ENCODE data around the gene TIGD2. TPM values are rescaled to one million over a fixed set of nuclear protein-coding genes. Genes with fewer than 3 reads are reported as not detected.
"Not testable (repeated sequence)": the region's sequence is repeated elsewhere in the genome, so short reads cannot be mapped to it uniquely, and the experiment has no call there.

Gene TIGD2
- total and polyA plus RNA-seq, 2 donors, result 8.3 to 12.6 TPM

DNA sequence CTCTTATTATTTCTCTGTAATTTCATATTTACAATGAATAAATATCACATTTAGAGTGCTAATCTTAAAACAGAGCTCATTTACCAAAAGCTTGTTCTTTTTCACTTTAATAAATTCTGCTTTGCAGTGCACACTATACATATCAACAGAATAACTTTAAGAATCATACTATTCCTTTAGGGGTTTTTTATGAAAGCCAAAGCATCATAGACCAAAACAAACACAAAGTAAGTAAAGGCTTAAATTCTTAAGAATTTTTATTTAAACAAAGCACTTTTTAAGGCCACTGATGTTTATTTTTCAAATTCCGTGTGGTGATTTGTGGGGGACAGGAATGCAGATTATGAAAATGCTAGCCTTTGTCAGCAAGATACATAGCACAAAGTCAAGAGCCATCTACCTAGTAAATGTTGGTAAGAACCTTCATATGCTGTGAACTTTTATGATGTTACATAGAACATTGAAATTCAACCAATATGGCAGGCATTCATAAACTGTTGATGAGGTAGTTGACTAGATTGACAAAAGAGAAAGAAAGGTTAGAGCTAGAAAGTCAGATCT lies 17.8 kb downstream of the TIGD2 start:
- H3K36me3 ChIP-seq (ENCODE audit: control insufficient read depth in 2 of 2, insufficient read depth in 2 of 2, low read length in 1 of 2), result no peaks in the 10 kb centered on the region
- H3K9me3 ChIP-seq (ENCODE audit: control insufficient read depth in 2 of 2, insufficient read depth in 1 of 2, low read length in 1 of 2), result no peaks in the 10 kb centered on the region
- WGBS, result 97% methylated on average over 1 of the region's 1 CpG
- no peak overlapping the region for H3K4me3 ChIP-seq (ENCODE audit: low read length in 2 of 2)
- no peak overlapping the region for H3K27ac ChIP-seq (ENCODE audit: low read depth in 1 of 2, low read length in 1 of 2)
- H3K4me1 ChIP-seq (ENCODE audit: control insufficient read depth in 2 of 2, insufficient read depth in 2 of 2, low read length in 2 of 2), result no peaks in the 10 kb centered on the region
- no peak for DNase-seq (ENCODE audit: low read depth in 6 of 9, low spot score in 9 of 9)
- H3K27me3 ChIP-seq (ENCODE audit: control insufficient read depth in 2 of 2, insufficient read depth in 1 of 2, low read length in 1 of 2), result no peaks in the 10 kb centered on the region

DNA sequence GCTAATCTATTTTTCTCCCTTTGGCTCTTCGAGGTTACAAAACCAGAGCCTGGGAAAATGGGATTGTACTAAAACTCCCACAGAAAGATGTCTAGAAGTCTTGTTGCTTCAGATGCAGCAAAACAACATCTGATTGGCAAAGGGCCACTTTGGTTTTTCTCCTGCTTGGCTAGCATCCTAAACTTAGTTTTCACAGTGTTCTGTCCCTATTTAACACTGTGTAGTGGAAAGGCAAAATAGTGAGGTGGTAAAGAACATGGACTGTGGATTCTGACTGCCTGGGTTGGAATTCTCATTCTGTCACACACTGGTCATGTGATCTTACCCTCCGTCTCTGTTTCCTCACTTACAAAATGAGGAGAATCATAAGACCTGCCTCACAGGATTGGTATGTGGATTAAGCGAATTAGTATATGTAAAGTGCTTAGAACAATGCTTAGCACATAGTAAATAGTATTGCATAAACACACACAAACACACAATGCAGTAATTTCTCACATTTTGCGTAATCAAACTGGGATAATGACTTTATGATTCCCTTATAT lies 23.5 kb downstream of the TIGD2 start:
- H3K9me3 ChIP-seq (ENCODE audit: control insufficient read depth in 2 of 2, insufficient read depth in 1 of 2, low read length in 1 of 2), result no peaks in the 10 kb centered on the region
- H3K4me1 ChIP-seq (ENCODE audit: control insufficient read depth in 2 of 2, insufficient read depth in 2 of 2, low read length in 2 of 2), result no peaks in the 10 kb centered on the region
- no peak overlapping the region for H3K27ac ChIP-seq (ENCODE audit: low read depth in 1 of 2, low read length in 1 of 2)
- H3K4me3 ChIP-seq (ENCODE audit: low read length in 2 of 2), result no peak overlapping the region
- WGBS, result 94% methylated on average over 4 of the region's 4 CpGs
- H3K27me3 ChIP-seq (ENCODE audit: control insufficient read depth in 2 of 2, insufficient read depth in 1 of 2, low read length in 1 of 2), result no peaks in the 10 kb centered on the region
- no peak for DNase-seq (ENCODE audit: low read depth in 6 of 9, low spot score in 9 of 9)
- H3K36me3 ChIP-seq (ENCODE audit: control insufficient read depth in 2 of 2, insufficient read depth in 2 of 2, low read length in 1 of 2), result no peaks in the 10 kb centered on the region

DNA sequence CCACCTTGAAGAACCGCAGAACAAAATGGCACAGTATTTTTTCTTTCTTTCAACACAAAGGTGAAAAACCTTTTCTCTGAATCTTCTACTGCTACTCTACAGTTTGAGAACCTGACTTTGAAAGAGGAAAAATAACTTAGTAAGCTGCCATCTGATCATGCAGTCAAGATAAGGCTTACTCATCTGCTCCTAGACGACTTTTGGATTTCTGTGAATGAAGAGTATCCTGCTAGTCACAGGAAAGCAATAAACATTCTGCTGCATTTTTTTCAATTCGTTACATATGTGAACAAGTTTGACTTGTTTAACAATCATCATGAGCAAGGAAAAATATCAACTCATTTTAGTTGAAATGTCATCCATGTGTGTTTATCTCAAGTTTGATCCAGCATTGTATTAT lies 25.2 kb downstream of the TIGD2 start:
- 87% methylated on average over 3 of the region's 3 CpGs for WGBS
- H3K4me3 ChIP-seq (ENCODE audit: low read length in 2 of 2), result no peak overlapping the region
- DNase-seq (ENCODE audit: low read depth in 6 of 9, low spot score in 9 of 9), result no peak
- no peaks in the 10 kb centered on the region for H3K9me3 ChIP-seq (ENCODE audit: control insufficient read depth in 2 of 2, insufficient read depth in 1 of 2, low read length in 1 of 2)
- no peaks in the 10 kb centered on the region for H3K27me3 ChIP-seq (ENCODE audit: control insufficient read depth in 2 of 2, insufficient read depth in 1 of 2, low read length in 1 of 2)
- H3K36me3 ChIP-seq (ENCODE audit: control insufficient read depth in 2 of 2, insufficient read depth in 2 of 2, low read length in 1 of 2), result no peaks in the 10 kb centered on the region
- no peak overlapping the region for H3K27ac ChIP-seq (ENCODE audit: low read depth in 1 of 2, low read length in 1 of 2)
- no peaks in the 10 kb centered on the region for H3K4me1 ChIP-seq (ENCODE audit: control insufficient read depth in 2 of 2, insufficient read depth in 2 of 2, low read length in 2 of 2)

DNA sequence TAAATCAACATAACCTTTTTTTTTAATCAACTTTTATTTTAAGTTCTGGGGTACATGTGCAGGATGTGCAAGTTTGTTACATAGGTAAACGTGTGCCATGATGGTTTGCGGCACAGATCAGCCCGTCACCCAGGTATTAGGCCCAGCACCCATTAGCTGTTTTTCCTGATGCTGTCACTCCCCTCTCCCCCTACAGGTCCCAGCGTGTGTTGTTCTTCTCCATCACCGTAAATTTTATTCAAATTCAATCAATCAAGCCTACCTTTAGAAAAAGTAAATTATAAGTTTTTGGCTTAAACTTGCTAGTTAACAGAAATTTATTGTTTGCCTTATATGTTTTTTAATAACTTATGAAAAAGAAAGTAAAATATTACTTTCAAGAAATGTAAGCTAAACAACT lies 25.9 kb downstream of the TIGD2 start:
- WGBS, result 97% methylated on average over 5 of the region's 5 CpGs
- no peak for DNase-seq (ENCODE audit: low read depth in 6 of 9, low spot score in 9 of 9)
- Histone ChIP-seq H3K4me1 (ENCODE audit: control insufficient read depth in 2 of 2, insufficient read depth in 2 of 2, low read length in 2 of 2) (no peaks in the 10 kb centered on the region), H3K27ac (ENCODE audit: low read depth in 1 of 2, low read length in 1 of 2) (no peak overlapping the region), H3K4me3 (ENCODE audit: low read length in 2 of 2) (no peak overlapping the region), H3K27me3 (ENCODE audit: control insufficient read depth in 2 of 2, insufficient read depth in 1 of 2, low read length in 1 of 2) (no peaks in the 10 kb centered on the region), H3K9me3 (ENCODE audit: control insufficient read depth in 2 of 2, insufficient read depth in 1 of 2, low read length in 1 of 2) (no peaks in the 10 kb centered on the region), H3K36me3 (ENCODE audit: control insufficient read depth in 2 of 2, insufficient read depth in 2 of 2, low read length in 1 of 2) (no peaks in the 10 kb centered on the region)

DNA sequence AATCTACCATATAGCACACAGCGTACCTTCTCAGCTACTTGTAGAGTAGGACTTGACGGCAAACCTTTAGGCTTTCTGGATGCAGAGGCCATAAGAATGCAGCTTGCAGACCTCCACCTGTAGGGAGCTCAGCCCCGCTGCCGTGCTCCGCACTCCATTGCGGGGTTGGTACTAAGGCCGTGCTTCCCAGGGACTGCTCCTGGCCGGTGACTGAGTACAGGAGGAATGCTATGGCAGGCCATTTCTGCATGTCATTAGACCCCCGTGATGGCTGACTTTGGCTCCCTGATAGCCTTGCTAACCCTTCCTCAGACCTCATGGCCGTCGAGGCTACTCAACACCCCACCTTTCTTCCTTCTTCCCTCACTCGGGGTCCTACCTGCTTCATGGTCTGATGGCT lies 26.4 kb downstream of the TIGD2 start:
- no peaks in the 10 kb centered on the region for H3K36me3 ChIP-seq (ENCODE audit: control insufficient read depth in 2 of 2, insufficient read depth in 2 of 2, low read length in 1 of 2)
- 97% methylated on average over 12 of the region's 12 CpGs for WGBS

DNA sequence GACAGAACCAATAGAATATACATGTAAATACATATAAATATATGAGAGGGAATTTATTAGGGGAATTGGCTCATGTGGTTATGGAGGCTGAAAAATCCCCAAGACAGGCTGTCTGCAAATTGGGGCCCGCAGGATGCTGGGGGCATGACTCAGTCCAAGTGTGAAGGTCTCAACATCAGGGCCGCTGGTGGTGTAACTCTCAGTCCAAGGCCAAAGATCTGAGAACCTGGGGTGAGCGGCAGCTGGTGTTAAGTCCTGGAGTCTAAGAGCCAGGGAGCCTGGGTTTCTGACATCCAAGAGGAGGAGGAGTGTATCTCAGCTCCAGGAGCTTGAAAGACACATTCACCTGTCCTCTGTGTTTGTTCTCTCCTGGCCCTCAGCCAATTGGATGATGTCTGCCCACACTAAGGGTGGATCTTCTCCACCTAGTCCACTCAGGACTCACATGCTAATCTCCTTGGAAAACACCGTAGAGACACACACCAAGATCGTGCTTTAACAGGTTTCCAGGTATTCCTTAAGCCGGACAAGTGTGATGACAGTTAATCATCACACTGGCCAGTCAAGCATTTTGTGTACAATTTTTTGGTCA lies 28.9 kb downstream of the TIGD2 start:
- Histone ChIP-seq H3K4me1 (ENCODE audit: control insufficient read depth in 2 of 2, insufficient read depth in 2 of 2, low read length in 2 of 2) (no peaks in the 10 kb centered on the region), H3K27ac (ENCODE audit: low read depth in 1 of 2, low read length in 1 of 2) (no peak overlapping the region), H3K4me3 (ENCODE audit: low read length in 2 of 2) (no peak overlapping the region), H3K27me3 (ENCODE audit: control insufficient read depth in 2 of 2, insufficient read depth in 1 of 2, low read length in 1 of 2) (no peaks in the 10 kb centered on the region), H3K36me3 (ENCODE audit: control insufficient read depth in 2 of 2, insufficient read depth in 2 of 2, low read length in 1 of 2) (no peaks in the 10 kb centered on the region), H3K9me3 (ENCODE audit: control insufficient read depth in 2 of 2, insufficient read depth in 1 of 2, low read length in 1 of 2) (no peaks in the 10 kb centered on the region)
- 98% methylated on average over 6 of the region's 6 CpGs for WGBS
- no peak for DNase-seq (ENCODE audit: low read depth in 6 of 9, low spot score in 9 of 9)

More for the DNA sequence above, 26.4 kb downstream of the TIGD2 start:
- no peaks in the 10 kb centered on the region for H3K27me3 ChIP-seq (ENCODE audit: control insufficient read depth in 2 of 2, insufficient read depth in 1 of 2, low read length in 1 of 2)
- DNase-seq (ENCODE audit: low read depth in 6 of 9, low spot score in 9 of 9), result no peak
- no peak overlapping the region for H3K27ac ChIP-seq (ENCODE audit: low read depth in 1 of 2, low read length in 1 of 2)
- no peaks in the 10 kb centered on the region for H3K4me1 ChIP-seq (ENCODE audit: control insufficient read depth in 2 of 2, insufficient read depth in 2 of 2, low read length in 2 of 2)
- no peak overlapping the region for H3K4me3 ChIP-seq (ENCODE audit: low read length in 2 of 2)
- H3K9me3 ChIP-seq (ENCODE audit: control insufficient read depth in 2 of 2, insufficient read depth in 1 of 2, low read length in 1 of 2), result no peaks in the 10 kb centered on the region

DNA sequence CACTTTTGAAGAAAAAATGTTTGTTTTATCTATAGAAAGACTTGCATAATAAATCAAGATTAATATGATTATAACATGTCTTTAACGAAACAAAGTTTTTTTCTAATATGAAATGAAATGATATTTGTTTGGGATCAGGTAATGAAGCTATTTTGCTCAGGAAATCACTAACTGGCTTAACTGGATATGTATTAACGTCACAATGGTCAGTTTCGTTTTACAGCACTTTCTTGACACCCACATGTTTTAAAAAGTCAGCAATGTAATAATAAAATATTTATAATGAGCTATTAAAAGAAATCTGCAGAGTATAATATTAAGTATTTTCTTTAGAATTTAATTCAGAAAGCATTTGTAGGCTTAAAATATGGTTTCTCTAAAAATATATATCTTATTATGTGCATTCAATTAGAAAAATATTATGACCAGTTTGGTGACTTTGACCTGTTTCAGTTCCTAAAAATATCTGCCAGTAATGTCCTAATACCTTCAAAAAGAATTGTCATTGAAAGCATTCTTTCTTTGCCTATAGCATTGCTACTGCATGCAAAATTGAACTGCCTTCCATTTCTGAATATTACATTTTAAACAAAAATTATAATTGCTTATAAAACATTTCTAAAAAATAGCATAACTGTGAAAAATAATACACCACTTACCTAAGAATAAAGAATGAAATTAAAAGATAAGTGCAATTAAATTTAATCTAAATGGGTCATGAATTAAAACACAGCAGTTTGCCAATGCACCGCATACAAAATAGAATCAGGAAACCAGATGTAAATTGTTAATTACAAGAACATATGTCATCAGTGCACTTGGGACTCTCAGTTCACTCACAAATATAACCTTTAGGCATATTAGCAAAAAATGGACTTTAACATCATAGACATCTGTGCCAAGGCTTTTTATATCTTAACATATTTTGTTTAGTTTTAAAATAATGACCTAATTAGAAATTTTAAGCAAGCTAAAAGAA lies 31.6 kb downstream of the TIGD2 start:
- peaks cover 0 to 2% of the 10 kb centered on the region in 2 donors for H3K9me3 ChIP-seq (ENCODE audit: control insufficient read depth in 2 of 2, insufficient read depth in 1 of 2, low read length in 1 of 2)

DNA sequence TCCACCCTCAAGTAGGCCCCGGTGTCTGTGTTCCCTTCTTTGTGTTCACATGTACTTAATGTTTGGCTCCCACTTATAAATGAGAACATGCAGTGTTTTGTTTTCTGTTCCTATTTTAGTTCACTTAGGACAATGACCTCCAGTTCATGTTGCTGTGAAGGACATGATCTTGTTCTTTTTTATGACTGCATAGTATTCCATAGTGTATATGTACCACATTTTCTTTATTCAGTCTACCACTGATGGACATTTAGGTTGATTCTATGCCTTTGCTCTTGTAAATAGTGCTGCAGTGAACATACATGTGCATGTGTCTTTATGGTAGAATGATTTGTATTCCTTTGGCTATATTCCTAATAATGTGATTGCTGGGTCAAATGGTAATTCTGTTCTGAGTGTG lies 33.3 kb downstream of the TIGD2 start:
- not testable (repeated sequence) for H3K4me3 ChIP-seq (ENCODE audit: low read length in 2 of 2); H3K36me3 ChIP-seq (ENCODE audit: control insufficient read depth in 2 of 2, insufficient read depth in 2 of 2, low read length in 1 of 2); H3K27ac ChIP-seq (ENCODE audit: low read depth in 1 of 2, low read length in 1 of 2); H3K4me1 ChIP-seq (ENCODE audit: control insufficient read depth in 2 of 2, insufficient read depth in 2 of 2, low read length in 2 of 2); H3K27me3 ChIP-seq (ENCODE audit: control insufficient read depth in 2 of 2, insufficient read depth in 1 of 2, low read length in 1 of 2); DNase-seq (ENCODE audit: low read depth in 6 of 9, low spot score in 9 of 9)
- H3K9me3 ChIP-seq (ENCODE audit: control insufficient read depth in 2 of 2, insufficient read depth in 1 of 2, low read length in 1 of 2), result peaks cover 0 to 13% of the 10 kb centered on the region in 2 donors
- 98% methylated on average over 1 of the region's 1 CpG for WGBS

More for the DNA sequence above, 31.6 kb downstream of the TIGD2 start:
- 94% methylated on average over 4 of the region's 4 CpGs for WGBS
- Histone ChIP-seq H3K4me3 (ENCODE audit: low read length in 2 of 2) (no peak overlapping the region), H3K4me1 (ENCODE audit: control insufficient read depth in 2 of 2, insufficient read depth in 2 of 2, low read length in 2 of 2) (no peaks in the 10 kb centered on the region), H3K36me3 (ENCODE audit: control insufficient read depth in 2 of 2, insufficient read depth in 2 of 2, low read length in 1 of 2) (no peaks in the 10 kb centered on the region), H3K27ac (ENCODE audit: low read depth in 1 of 2, low read length in 1 of 2) (no peak overlapping the region), H3K27me3 (ENCODE audit: control insufficient read depth in 2 of 2, insufficient read depth in 1 of 2, low read length in 1 of 2) (no peaks in the 10 kb centered on the region)
- no peak for DNase-seq (ENCODE audit: low read depth in 6 of 9, low spot score in 9 of 9)

DNA sequence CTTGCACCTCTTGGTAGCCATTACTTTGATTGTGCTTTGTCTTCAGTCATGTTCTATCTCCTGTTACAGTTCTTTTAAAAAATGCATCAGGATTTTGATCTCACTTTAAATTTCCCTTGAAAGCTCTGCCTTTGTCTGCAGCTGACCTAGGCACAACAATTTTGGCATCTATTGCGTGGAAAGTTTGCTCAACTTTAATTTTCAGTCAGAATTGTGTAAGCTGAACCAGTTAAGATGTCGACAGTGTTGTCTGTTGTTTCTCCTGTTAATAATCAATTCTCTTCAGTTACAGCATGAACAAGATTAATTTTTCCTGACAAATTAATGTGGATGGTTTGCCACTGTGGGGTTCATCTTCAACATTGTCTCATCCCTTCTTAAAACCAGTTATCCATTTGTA lies 34.9 kb downstream of the TIGD2 start:
- whole genome bisulfite sequencing, result 96% methylated on average over 2 of the region's 2 CpGs
- peaks cover 0 to 13% of the 10 kb centered on the region in 2 donors for H3K9me3 ChIP-seq (ENCODE audit: control insufficient read depth in 2 of 2, insufficient read depth in 1 of 2, low read length in 1 of 2)
- no peaks in the 10 kb centered on the region for H3K36me3 ChIP-seq (ENCODE audit: control insufficient read depth in 2 of 2, insufficient read depth in 2 of 2, low read length in 1 of 2)
- H3K27ac ChIP-seq (ENCODE audit: low read depth in 1 of 2, low read length in 1 of 2), result no peak overlapping the region
- H3K4me3 ChIP-seq (ENCODE audit: low read length in 2 of 2), result no peak overlapping the region
- no peaks in the 10 kb centered on the region for H3K4me1 ChIP-seq (ENCODE audit: control insufficient read depth in 2 of 2, insufficient read depth in 2 of 2, low read length in 2 of 2)
- no peak for DNase-seq (ENCODE audit: low read depth in 6 of 9, low spot score in 9 of 9)
- H3K27me3 ChIP-seq (ENCODE audit: control insufficient read depth in 2 of 2, insufficient read depth in 1 of 2, low read length in 1 of 2), result no peaks in the 10 kb centered on the region

All from thymus (tissue), 11 donors.